WTC11 (cell line): ENCODE results near the gene MRPS11. TPM values are rescaled to one million over a fixed set of nuclear protein-coding genes. Genes with fewer than 3 reads are reported as not detected.

Experiments used
- ATAC-seq: fragments of 200-7000 bp; cut with Tn5 transposase; 2 replicates; pipeline ENCODE4 v1.10.0; 2021; ENCODE audit warnings: mild to moderate bottlenecking, moderate library complexity
- CTCF ChIA-PET: fragments of 300-600 bp; sonication (Branson Sonifier 250); formaldehyde crosslinking; loops from one replicate; lab custom pipeline; 2021; ENCODE audit warnings: antibody characterized with exemption; lab: Charles Lee
- POLR2A ChIA-PET: fragments of 350-600 bp; sonication (Branson Sonifier 250); formaldehyde crosslinking; loops from one replicate; lab custom pipeline; 2021; ENCODE audit warnings: antibody characterized with exemption; lab: Charles Lee
- DNase-seq: peaks from one replicate; pipeline ENCODE4 v3.0.0; 2021; ENCODE audit warnings: low spot score
- H3K27ac Mint-ChIP-seq: 2 replicates; pipeline ENCODE4 v1.8.0; 2021; ENCODE audit warnings: mixed read lengths
- H3K27me3 Mint-ChIP-seq: 2 replicates; pipeline ENCODE4 v1.8.0; 2021; ENCODE audit warnings: low read depth, mild to moderate bottlenecking, moderate library complexity, mixed read lengths
- H3K36me3 Mint-ChIP-seq: 2 replicates; pipeline ENCODE4 v1.8.0; 2021; ENCODE audit warnings: mixed read lengths
- H3K4me1 Mint-ChIP-seq: 2 replicates; pipeline ENCODE4 v1.8.0; 2022; ENCODE audit warnings: mixed read lengths
- H3K4me3 Mint-ChIP-seq: 2 replicates; pipeline ENCODE4 v1.8.0; 2021; ENCODE audit warnings: mild to moderate bottlenecking, moderate library complexity, mixed read lengths
- H3K9me3 Mint-ChIP-seq: 2 replicates; pipeline ENCODE4 v1.8.0; 2021; ENCODE audit warnings: mixed read lengths
- AR ChIP-seq: fragments of 250-450 bp; sonication (Bioruptor Pico); IDR thresholded peaks from 2 replicates; pipeline ENCODE4 v1.9.0; 2021; ENCODE audit warnings: mild to moderate bottlenecking
- CREB1 ChIP-seq: sonication (generic); formaldehyde crosslinking; IDR thresholded peaks from 2 replicates; pipeline ENCODE4 v1.8.0; 2023; ENCODE audit warnings: mild to moderate bottlenecking, missing genetic modification reagents
- ELF4 ChIP-seq: sonication (generic); formaldehyde crosslinking; IDR thresholded peaks from 2 replicates; pipeline ENCODE4 v1.8.1; 2022; ENCODE audit warnings: low read depth, mild to moderate bottlenecking, moderate library complexity, missing genetic modification reagents
- EMX1 ChIP-seq: fragments of 250-450 bp; sonication (Bioruptor Pico); IDR thresholded peaks from 2 replicates; pipeline ENCODE4 v1.8.0; 2021; ENCODE audit warnings: mild to moderate bottlenecking
- FOXP1 ChIP-seq: sonication (generic); formaldehyde crosslinking; IDR thresholded peaks from 2 replicates; pipeline ENCODE4 v1.8.0; 2022; ENCODE audit warnings: missing genetic modification reagents, mild to moderate bottlenecking, moderate library complexity, borderline replicate concordance
- JAZF1 ChIP-seq: fragments of 250-450 bp; sonication (Bioruptor Pico); IDR thresholded peaks from 2 replicates; pipeline ENCODE4 v1.9.0; 2021; ENCODE audit warnings: moderate library complexity, mild to moderate bottlenecking, inconsistent platforms
- NR1H2 ChIP-seq: sonication (generic); formaldehyde crosslinking; IDR thresholded peaks from 2 replicates; pipeline ENCODE4 v1.9.0; 2021; ENCODE audit warnings: mild to moderate bottlenecking, moderate library complexity, missing genetic modification reagents
- SMAD4 ChIP-seq: sonication (generic); formaldehyde crosslinking; IDR thresholded peaks from 2 replicates; pipeline ENCODE4 v1.8.0; 2022; ENCODE audit warnings: mild to moderate bottlenecking, missing genetic modification reagents
- USF1 ChIP-seq: sonication (generic); formaldehyde crosslinking; IDR thresholded peaks from 2 replicates; pipeline ENCODE4 v1.8.0; 2022; ENCODE audit warnings: mild to moderate bottlenecking, missing genetic modification reagents
- ZNF232 ChIP-seq: sonication (generic); formaldehyde crosslinking; IDR thresholded peaks from 2 replicates; pipeline ENCODE4 v1.8.0; 2022; ENCODE audit warnings: mild to moderate bottlenecking, missing genetic modification reagents
- ZNF423 ChIP-seq: fragments of 250-450 bp; sonication (Bioruptor Pico); IDR thresholded peaks from 2 replicates; pipeline ENCODE4 v2.1.2; 2022; ENCODE audit warnings: mild to moderate bottlenecking, moderate library complexity
- ZNF425 ChIP-seq: fragments of 250-450 bp; sonication (Bioruptor Pico); conservative IDR thresholded peaks from 2 replicates; pipeline ENCODE4 v1.9.0; 2021; ENCODE audit warnings: mild to moderate bottlenecking
- total RNA-seq: library from RNA; stranded (reverse); gene quantifications from 3 replicates; pipeline ENCODE4 v1.2.3, GENCODE V29; 2021
- TF ChIP-seq, protein P1 (sequence below): sonication (generic); formaldehyde crosslinking; IDR thresholded peaks from 2 replicates; pipeline ENCODE4 v1.8.1; 2022; ENCODE audit warnings: missing genetic modification reagents, borderline replicate concordance
- TF ChIP-seq, protein P2 (sequence below): sonication (generic); formaldehyde crosslinking; IDR thresholded peaks from 2 replicates; pipeline ENCODE4 v1.8.0; 2023; ENCODE audit warnings: missing genetic modification reagents, mild to moderate bottlenecking, borderline replicate concordance
- TF ChIP-seq, protein P3 (sequence below): fragments of 250-450 bp; sonication (Bioruptor Pico); IDR thresholded peaks from 2 replicates; pipeline ENCODE4 v1.9.0; 2021; ENCODE audit warnings: mild to moderate bottlenecking

Gene MRPS11
- total RNA-seq, 1 experiment from 2014 or later: 49.1 TPM

- Mint-ChIP-seq H3K36me3 (peaks cover 10% of the 10 kb centered on the region), H3K9me3 (peaks cover 5% of the 10 kb centered on the region; the same call in 1 of the 2 replicates), H3K27me3 (peaks cover 11% of the 10 kb centered on the region), H3K4me1 (no peaks in the 10 kb centered on the region), H3K27ac (no peak overlapping the region), H3K4me3 (no peak overlapping the region)
- DNase-seq (no peak), ATAC-seq (no peak)
- POLR2A ChIA-PET: no interaction called here
- TF ChIP-seq, protein P1, sequence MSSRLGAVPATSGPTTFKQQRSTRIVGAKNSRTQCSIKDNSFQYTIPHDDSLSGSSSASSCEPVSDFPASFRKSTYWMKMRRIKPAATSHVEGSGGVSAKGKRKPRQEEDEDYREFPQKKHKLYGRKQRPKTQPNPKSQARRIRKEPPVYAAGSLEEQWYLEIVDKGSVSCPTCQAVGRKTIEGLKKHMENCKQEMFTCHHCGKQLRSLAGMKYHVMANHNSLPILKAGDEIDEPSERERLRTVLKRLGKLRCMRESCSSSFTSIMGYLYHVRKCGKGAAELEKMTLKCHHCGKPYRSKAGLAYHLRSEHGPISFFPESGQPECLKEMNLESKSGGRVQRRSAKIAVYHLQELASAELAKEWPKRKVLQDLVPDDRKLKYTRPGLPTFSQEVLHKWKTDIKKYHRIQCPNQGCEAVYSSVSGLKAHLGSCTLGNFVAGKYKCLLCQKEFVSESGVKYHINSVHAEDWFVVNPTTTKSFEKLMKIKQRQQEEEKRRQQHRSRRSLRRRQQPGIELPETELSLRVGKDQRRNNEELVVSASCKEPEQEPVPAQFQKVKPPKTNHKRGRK: no peak
- no peak for TF ChIP-seq ZNF232 (CRISPR knock-in tag)
- no peak for TF ChIP-seq FOXP1 (CRISPR knock-in tag)
- TF ChIP-seq NR1H2 (CRISPR knock-in tag): no peak
- TF ChIP-seq ZNF423 (CRISPR knock-in tag): no peak
- TF ChIP-seq USF1 (CRISPR knock-in tag): no peak
- TF ChIP-seq ELF4 (CRISPR knock-in tag): no peak
- TF ChIP-seq ZNF425 (CRISPR knock-in tag): no peak
- TF ChIP-seq EMX1 (CRISPR knock-in tag): no peak
- no peak for TF ChIP-seq AR
- TF ChIP-seq CREB1: no peak
- no peak for TF ChIP-seq SMAD4 (CRISPR knock-in tag)
- TF ChIP-seq JAZF1 (CRISPR knock-in tag): no peak
- TF ChIP-seq, protein P2, sequence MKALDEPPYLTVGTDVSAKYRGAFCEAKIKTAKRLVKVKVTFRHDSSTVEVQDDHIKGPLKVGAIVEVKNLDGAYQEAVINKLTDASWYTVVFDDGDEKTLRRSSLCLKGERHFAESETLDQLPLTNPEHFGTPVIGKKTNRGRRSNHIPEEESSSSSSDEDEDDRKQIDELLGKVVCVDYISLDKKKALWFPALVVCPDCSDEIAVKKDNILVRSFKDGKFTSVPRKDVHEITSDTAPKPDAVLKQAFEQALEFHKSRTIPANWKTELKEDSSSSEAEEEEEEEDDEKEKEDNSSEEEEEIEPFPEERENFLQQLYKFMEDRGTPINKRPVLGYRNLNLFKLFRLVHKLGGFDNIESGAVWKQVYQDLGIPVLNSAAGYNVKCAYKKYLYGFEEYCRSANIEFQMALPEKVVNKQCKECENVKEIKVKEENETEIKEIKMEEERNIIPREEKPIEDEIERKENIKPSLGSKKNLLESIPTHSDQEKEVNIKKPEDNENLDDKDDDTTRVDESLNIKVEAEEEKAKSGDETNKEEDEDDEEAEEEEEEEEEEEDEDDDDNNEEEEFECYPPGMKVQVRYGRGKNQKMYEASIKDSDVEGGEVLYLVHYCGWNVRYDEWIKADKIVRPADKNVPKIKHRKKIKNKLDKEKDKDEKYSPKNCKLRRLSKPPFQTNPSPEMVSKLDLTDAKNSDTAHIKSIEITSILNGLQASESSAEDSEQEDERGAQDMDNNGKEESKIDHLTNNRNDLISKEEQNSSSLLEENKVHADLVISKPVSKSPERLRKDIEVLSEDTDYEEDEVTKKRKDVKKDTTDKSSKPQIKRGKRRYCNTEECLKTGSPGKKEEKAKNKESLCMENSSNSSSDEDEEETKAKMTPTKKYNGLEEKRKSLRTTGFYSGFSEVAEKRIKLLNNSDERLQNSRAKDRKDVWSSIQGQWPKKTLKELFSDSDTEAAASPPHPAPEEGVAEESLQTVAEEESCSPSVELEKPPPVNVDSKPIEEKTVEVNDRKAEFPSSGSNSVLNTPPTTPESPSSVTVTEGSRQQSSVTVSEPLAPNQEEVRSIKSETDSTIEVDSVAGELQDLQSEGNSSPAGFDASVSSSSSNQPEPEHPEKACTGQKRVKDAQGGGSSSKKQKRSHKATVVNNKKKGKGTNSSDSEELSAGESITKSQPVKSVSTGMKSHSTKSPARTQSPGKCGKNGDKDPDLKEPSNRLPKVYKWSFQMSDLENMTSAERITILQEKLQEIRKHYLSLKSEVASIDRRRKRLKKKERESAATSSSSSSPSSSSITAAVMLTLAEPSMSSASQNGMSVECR (CRISPR knock-in tag): no peak
- TF ChIP-seq, protein P3, sequence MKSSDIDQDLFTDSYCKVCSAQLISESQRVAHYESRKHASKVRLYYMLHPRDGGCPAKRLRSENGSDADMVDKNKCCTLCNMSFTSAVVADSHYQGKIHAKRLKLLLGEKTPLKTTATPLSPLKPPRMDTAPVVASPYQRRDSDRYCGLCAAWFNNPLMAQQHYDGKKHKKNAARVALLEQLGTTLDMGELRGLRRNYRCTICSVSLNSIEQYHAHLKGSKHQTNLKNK: no peak
- CTCF ChIA-PET: interaction anchor here (0.9 kb wide), 1 partner anchor 124 kb away, joined by 3 read pairs; no protein-coding TSS in a partner anchor
Observed at GRCh38 chr15:88512078-88512477, 44.6 kb downstream of the MRPS11 start.
